AG09319 (cell line): ENCODE data around the gene C1QB.

Experiments
- DNase-seq: peaks from one replicate; pipeline ENCODE4 v3.0.0-alpha.2; 2010; ENCODE audit warnings: low read depth; ENCODE audit errors: extremely low read depth
- CTCF ChIP-seq: IDR thresholded peaks from 2 replicates; pipeline ENCODE4 v1.5.1; 2011; ENCODE audit warnings: low read depth, mild to moderate bottlenecking, inconsistent platforms, low read length, moderate library complexity

C1QB gene

GRCh38 chr1:22652881-22653316 lies at the start of gene C1QB:
Gene C1QB (plus strand): TSS chr1:22653236. CDS start chr1:22659463, 6,227 bp downstream.
- no peak for DNase-seq
- no peak for TF ChIP-seq CTCF

- no peak for DNase-seq
- no peak for TF ChIP-seq CTCF
Observed at GRCh38 chr1:22606161-22606560, 46.9 kb upstream of the C1QB start.

- no peak for TF ChIP-seq CTCF
- DNase-seq = no peak
Observed at GRCh38 chr1:22607154-22607553, 45.9 kb upstream of the C1QB start.

GRCh38 chr1:22608361-22608760 lies 44.7 kb upstream of the C1QB start:
- DNase-seq = no peak
- TF ChIP-seq CTCF = no peak

GRCh38 chr1:22609291-22609690 lies 43.7 kb upstream of the C1QB start:
- TF ChIP-seq CTCF = no peak
- no peak for DNase-seq

GRCh38 chr1:22611530-22611947 lies 41.5 kb upstream of the C1QB start:
- DNase-seq = peak; percentile 3

More at GRCh38 chr1:22611530-22611947, 41.5 kb upstream of the C1QB start:
- TF ChIP-seq CTCF = no peak
